ENCODE results near the gene CAMTA2. TPM values are rescaled to one million over a fixed set of nuclear protein-coding genes. Genes with fewer than 3 reads are reported as not detected.

The CAMTA2 gene
- total and polyA plus RNA-seq, 9 of the 15 experiments (the other 6 are each of a cell fraction or from before 2014, with no cell fraction given) = 0.24 to 25.1 (median 6.3) TPM

DNA sequence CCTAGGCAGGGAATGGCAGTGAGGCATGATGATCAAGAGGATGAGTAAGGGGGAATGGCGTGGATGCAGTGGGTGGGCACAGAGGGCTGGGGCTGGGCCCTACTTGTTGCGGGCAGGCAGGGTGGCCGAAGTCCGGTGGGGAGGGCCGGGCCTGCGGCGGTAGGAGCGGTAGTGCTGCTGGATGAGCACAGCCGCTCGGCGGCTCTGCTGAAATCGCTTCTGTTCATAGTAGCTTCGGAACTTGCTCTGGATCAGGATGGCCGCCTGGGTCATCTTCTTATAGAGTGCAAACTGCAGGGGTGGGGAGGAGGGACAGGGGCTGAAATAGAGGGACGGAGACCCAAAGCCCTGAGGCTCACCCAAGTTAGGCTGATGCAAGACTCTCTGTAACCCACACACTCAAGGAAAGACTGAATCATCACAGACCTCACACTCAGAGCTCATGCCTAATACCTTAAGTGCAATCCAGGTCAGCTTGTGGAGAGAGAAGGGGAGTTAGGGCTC is 18.4 kb downstream of the CAMTA2 start (continued):
- TF ChIP-seq FOSL1 (tag; conservative IDR thresholded peaks at IDR 0.05) (peak; percentile 96), HNRNPK (IDR thresholded peaks at IDR 0.05; ENCODE audit: low read depth, low read length, poor library complexity, severe bottlenecking) (no peak), HNRNPL (IDR thresholded peaks at IDR 0.05; ENCODE audit: low read depth, low read length) (no peak), TOE1 (IDR thresholded peaks at IDR 0.05; ENCODE audit: borderline replicate concordance) (no peak), TOE1 (CRISPR knock-in tag; IDR thresholded peaks at IDR 0.05; ENCODE audit: borderline replicate concordance, low read depth) (no peak), ZC3H11A (IDR thresholded peaks at IDR 0.05; ENCODE audit: low read depth, low read length) (no peak), ZSCAN32 (CRISPR knock-in tag; IDR thresholded peaks at IDR 0.05) (peak; percentile 61; the same call in 1 of the 2 replicates), PURB (CRISPR knock-in tag; IDR thresholded peaks at IDR 0.05; ENCODE audit: low read depth) (no peak), KAT7 (CRISPR knock-in tag; IDR thresholded peaks at IDR 0.05; ENCODE audit: borderline replicate concordance) (no peak), ZNF561 (CRISPR knock-in tag; conservative IDR thresholded peaks at IDR 0.05) (no peak), ZNF766 (CRISPR knock-in tag; conservative IDR thresholded peaks at IDR 0.05) (peak; percentile 57; the same call in 1 of the 2 replicates), RFX1 (IDR thresholded peaks at IDR 0.05) (no peak), ZEB2 (IDR thresholded peaks at IDR 0.05) (no peak), E2F3 (CRISPR knock-in tag; IDR thresholded peaks at IDR 0.05) (no peak), FOXA1 (IDR thresholded peaks at IDR 0.05; ENCODE audit: borderline replicate concordance) (no peak), JUN (IDR thresholded peaks at IDR 0.05; ENCODE audit: borderline replicate concordance, low read depth, low read length) (peak; percentile 82; the same call in 1 of the 2 replicates), JUN (CRISPR knock-in tag; IDR thresholded peaks at IDR 0.05; ENCODE audit: borderline replicate concordance) (no peak), ZNF79 (CRISPR knock-in tag; IDR thresholded peaks at IDR 0.05; ENCODE audit: low read depth) (no peak), L3MBTL2 (IDR thresholded peaks at IDR 0.05) (0 out of 2 replicates have a peak, but pooled peaks have one; percentile 26), RCOR1 (IDR thresholded peaks at IDR 0.05; ENCODE audit: borderline replicate concordance in 1 of 2, low read depth in 2 of 2, low read length in 2 of 2) (no peak), HSF4 (CRISPR knock-in tag; IDR thresholded peaks at IDR 0.05; ENCODE audit: borderline replicate concordance) (no peak), SMAD4 (CRISPR knock-in tag; conservative IDR thresholded peaks at IDR 0.05) (peak; percentile 66; the same call in 1 of the 2 replicates), FOXJ2 (tag; IDR thresholded peaks at IDR 0.05) (no peak), SP1 (CRISPR knock-in tag; IDR thresholded peaks at IDR 0.05) (no peak), POU5F1 (IDR thresholded peaks at IDR 0.05; ENCODE audit: borderline replicate concordance, low read depth, low read length, partially characterized antibody) (no peak), POLR2H (tag; IDR thresholded peaks at IDR 0.05; ENCODE audit: low read depth) (peak; percentile 49; the same call in 1 of the 2 replicates)
- TF ChIP-seq, protein P1, sequence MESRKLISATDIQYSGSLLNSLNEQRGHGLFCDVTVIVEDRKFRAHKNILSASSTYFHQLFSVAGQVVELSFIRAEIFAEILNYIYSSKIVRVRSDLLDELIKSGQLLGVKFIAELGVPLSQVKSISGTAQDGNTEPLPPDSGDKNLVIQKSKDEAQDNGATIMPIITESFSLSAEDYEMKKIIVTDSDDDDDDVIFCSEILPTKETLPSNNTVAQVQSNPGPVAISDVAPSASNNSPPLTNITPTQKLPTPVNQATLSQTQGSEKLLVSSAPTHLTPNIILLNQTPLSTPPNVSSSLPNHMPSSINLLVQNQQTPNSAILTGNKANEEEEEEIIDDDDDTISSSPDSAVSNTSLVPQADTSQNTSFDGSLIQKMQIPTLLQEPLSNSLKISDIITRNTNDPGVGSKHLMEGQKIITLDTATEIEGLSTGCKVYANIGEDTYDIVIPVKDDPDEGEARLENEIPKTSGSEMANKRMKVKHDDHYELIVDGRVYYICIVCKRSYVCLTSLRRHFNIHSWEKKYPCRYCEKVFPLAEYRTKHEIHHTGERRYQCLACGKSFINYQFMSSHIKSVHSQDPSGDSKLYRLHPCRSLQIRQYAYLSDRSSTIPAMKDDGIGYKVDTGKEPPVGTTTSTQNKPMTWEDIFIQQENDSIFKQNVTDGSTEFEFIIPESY (CRISPR knock-in tag; IDR thresholded peaks at IDR 0.05) = peak; percentile 98
- TF ChIP-seq, protein P2, sequence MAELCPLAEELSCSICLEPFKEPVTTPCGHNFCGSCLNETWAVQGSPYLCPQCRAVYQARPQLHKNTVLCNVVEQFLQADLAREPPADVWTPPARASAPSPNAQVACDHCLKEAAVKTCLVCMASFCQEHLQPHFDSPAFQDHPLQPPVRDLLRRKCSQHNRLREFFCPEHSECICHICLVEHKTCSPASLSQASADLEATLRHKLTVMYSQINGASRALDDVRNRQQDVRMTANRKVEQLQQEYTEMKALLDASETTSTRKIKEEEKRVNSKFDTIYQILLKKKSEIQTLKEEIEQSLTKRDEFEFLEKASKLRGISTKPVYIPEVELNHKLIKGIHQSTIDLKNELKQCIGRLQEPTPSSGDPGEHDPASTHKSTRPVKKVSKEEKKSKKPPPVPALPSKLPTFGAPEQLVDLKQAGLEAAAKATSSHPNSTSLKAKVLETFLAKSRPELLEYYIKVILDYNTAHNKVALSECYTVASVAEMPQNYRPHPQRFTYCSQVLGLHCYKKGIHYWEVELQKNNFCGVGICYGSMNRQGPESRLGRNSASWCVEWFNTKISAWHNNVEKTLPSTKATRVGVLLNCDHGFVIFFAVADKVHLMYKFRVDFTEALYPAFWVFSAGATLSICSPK (IDR thresholded peaks at IDR 0.05; ENCODE audit: borderline replicate concordance) = no peak
